T-helper 9 cell (primary cell): Measurements from ENCODE around the gene NEK2.
"Not testable (repeated sequence)": the region's sequence is repeated elsewhere in the genome, so short reads cannot be mapped to it uniquely, and the experiment has no call there.

ENCODE experiments used
- DNase-seq: peaks from one replicate; pipeline ENCODE4 v3.0.0-alpha.2; 2020

NEK2 gene

DNA sequence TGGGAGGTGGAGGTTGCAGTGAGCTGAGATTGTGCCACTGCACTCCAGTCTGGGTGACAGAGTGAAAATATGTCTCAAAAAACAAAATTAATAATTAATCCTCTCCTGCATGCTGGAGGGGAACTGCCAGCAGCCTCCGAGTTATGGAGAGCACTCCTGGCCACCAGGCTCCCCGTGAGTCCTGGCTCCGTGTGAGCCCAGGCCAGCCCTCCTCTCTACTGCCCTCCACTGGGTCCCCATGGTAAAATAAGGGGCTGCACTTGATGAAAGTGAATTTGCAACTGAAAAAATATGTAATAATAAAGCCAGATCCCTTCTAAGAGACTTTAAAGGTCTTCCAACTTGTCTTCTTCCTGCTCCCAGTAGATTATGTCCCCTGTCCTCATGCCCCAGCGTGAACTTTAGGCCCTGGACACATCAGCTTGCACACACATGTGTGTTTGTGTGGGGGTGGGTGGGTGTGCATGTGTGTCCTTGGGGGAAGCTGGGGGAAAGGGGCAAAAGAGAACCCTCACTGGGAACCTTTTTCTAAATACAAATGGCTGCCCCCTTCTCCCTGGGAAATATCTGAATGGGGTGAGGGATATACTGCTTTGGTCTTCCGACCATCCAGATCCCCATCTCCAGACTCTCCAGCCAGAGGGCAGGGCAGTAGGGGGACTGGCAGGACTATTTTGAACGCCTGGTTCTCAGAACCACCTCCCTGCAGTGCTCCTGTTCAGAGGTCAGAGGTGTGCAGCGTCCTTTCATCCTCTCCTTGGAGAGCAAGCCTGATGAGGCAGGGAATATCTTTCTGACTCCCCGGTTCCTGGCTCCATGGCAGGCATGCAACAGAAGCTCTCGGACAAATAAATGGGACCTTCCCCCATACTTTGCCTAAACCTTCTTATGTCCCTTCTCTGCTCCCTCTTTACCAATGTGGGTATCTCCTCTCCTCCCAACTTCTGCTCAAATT lies 26.2 kb downstream of the NEK2 start:
- DNase-seq, result no peak

DNA sequence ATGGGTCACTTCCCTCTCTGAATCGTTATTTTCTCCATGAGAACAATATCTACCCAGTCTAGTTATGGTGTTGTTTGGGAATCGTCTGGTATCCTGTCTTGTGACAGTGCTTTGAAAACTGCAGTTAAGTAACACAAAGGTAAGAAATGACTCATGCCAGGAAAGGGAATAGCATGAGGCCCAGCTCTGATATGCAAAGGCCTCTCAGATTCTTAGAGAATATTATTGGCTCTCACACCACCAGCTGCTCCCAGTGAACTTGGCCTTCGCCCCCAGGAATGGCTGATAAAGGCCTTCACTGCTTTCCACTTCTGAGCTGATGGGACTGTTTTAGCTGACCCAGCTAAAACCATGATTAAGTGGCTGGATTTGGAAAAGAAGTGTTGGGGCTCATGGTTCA lies 27.1 kb downstream of the NEK2 start:
- DNase-seq, result no peak

DNA sequence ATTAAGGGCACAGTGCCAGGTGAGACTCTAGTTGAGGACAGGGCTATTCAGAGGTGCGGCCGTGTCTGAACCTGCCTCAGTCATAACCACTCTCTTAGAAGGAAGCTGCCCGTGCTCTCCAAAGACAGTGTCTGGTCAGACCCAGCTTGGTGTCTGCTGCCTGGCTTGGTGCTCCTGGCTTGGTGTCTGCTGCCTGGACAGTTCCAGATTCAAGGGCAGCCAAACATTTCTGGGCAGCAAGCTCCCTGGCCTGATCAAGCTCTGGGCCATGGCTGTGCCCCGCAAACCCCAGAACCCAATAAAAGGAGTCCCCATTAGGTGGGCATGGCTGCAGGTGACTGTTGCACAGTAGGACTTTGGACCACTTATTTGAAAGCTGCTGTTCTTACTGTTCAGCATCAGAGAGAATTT lies 27.7 kb downstream of the NEK2 start:
- no peak for DNase-seq

DNA sequence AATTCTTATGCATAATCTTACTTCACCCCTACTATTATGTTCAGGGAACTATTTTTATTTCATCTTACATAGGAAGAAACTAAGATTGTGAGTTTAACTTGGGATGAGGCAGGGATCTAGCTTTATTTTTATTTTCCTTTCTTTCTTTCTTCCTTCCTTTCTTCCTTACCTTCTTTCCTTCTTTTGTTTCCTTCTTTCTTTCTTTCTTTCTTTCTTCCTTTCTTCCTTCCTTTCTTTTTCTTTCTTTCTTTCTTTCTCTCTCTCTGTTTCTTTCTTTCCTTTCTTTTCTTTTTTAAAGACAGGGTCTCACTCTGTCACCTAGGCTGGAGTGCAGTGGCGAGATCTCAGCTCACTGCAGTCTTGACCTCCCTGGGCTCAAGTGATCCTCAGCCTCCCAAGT lies 28.9 kb downstream of the NEK2 start:
- DNase-seq, result no peak

DNA sequence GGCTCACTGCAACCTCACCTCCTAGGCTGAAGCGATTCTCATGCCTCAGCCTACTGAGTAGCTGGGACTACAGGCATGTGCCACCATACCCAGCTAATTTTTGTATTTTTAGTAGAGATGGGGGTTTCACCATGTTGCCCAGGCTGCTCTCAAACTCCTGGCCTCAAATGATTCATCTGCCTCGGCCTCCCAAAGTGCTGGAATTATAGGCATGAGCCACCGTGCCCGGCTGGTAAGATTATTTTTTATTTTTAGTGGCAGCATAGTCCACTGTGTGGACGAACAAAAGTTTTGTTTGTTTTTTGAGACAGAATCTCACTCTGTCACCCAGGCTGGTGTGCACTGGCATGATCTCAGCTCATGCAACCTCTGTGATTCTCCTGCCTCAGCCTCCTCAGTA lies 29.8 kb downstream of the NEK2 start:
- not testable (repeated sequence) for DNase-seq

DNA sequence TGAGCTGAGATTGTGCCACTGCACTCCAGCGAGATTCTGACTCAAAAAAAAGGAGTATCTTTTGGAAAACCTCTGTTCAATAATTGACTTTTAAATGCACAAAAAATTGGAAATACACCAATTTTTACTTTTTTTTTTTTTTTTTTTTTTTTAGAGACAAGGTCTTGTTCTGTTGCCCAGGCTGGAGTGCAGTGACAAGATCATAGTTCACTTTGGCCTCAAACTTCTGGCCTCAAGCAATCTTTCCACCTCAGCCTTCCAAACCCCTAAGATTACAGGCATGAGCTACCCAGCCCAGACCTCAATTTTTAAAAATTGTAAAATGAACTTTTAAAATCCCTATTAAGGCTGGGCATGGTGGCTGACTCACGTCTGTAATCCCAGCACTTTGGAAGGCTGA lies 30.8 kb downstream of the NEK2 start:
- DNase-seq, result no peak

DNA sequence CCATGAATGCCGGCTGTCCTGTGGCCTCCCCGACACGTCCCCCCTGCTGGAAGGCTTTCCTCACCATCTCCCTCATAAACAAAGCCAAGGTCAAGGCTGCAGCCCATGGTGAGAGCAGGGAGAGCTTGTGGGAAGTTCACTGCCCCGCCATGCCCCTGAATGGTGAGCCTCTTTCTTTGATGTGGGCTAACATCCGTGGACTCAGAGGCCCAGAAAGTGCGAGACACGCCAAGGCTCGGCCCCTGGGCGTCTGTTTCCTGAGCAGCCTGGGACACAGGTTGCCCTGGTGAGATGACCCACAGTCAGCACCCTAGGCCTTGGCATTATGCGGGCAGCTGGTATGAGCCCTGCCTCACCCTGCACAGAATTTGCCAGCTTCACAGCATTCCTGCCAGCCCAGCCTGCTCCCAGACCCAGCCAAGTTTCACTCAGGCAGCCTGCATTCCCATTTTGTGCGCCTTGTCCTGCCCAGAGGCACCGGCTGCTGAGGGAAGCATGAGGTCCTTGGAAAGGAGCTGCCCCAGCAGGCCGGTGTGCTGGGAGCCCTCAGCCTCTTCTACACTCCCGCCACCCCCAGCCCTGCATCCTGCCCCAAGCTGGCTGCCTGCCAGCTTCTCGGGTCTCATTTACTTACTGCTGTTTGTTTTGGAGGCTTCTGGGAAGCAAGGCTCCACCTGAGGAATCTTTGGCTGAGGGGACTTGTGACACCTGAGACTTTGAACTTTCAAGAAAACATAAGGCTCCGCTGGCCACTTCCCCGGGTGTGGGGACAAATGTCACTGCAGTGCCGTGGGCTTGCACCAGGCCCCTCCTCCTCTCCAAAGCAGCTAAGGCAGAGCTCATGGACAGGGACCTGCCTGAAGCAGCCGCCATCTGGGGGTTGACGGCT lies 31.9 kb downstream of the NEK2 start:
- DNase-seq, result no peak

DNA sequence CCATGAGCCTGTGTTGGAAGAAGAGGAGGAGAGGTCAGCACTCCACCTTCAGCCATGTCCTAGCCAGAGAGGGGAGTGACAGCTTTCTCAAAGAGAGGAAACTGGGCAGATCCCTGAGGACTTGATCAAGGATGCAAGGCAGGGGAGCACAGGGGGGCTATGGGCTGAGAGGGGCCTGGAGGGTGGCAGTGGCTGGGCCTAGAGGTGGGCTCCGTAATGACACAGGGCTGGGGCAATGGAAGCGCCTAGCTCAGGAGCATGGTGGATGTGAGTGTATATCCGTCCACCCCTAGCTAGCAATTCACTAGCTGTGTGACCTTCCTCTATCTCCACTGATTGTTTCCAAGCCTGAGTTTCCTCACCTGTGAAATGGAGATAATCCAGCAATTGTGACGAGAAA lies 32.6 kb downstream of the NEK2 start:
- DNase-seq, result no peak

DNA sequence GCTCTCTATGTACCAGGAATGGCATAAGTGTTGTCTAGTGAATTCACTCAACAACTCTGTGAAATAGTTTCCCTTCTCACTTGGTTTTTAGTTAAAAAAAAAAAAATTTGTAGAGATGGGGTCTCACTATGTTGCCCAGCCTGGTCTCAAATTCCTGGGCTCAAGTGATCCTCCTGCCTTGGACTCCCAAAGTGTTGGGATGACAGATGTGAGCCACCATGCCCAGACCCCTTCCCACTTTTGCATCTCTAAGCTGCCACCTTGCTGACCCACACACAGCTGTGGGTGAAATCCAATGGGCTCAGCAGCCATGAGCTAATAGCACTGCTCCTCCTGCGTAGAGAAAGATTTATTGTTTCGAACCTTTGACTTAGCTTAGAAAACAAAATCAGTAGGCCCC lies 33.5 kb downstream of the NEK2 start:
- DNase-seq, result no peak

DNA sequence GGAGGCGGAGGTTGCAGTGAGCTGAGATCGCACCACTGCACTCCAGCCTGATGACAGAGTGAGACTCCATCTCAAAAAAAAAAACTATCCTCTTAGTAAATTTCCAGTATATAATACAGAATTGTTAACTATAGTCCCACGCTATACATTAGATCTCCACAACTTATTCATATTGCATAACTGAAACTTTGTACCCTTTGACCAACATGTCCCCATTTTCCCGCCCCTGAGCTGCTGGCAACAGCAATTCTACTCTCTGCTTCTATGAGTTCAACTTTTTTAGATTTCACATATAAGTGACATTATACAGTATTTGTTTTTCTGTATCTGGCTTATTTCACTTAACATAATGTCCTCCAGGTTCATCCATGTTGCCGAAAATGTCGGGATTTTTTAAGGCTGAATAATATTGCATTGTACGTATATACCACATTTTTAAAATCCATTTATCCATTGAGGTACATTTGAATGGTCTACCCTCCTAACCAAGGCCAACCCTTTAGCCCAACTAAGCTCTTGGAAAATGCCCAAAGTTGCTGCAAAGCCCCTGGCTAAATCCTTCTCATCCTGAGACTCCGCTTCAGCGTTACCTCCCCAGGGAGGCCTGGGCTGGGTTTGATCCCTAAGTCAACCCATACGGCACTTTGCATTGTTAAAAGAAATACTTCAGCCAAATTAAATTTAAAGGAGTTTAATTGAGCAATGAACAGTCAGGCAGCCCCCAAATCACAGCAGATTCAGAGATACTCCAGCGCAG lies 34.2 kb downstream of the NEK2 start:
- no peak for DNase-seq

DNA sequence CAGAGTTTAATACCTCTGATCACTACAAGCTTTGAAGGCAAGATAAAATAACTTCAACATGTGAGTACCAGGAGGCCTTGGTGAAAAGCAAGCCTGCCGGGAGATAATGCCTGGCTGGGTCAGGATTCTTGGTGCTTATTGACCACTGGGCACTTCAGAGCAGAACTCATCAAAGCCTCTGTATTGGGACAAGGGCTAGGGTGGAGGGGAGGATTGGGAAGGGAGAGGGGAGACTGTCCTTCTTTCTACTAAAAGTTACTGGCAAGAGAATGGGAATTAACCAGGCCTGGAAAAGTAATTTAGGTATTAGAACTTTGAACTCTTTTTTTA lies 35.2 kb downstream of the NEK2 start:
- no peak for DNase-seq

DNA sequence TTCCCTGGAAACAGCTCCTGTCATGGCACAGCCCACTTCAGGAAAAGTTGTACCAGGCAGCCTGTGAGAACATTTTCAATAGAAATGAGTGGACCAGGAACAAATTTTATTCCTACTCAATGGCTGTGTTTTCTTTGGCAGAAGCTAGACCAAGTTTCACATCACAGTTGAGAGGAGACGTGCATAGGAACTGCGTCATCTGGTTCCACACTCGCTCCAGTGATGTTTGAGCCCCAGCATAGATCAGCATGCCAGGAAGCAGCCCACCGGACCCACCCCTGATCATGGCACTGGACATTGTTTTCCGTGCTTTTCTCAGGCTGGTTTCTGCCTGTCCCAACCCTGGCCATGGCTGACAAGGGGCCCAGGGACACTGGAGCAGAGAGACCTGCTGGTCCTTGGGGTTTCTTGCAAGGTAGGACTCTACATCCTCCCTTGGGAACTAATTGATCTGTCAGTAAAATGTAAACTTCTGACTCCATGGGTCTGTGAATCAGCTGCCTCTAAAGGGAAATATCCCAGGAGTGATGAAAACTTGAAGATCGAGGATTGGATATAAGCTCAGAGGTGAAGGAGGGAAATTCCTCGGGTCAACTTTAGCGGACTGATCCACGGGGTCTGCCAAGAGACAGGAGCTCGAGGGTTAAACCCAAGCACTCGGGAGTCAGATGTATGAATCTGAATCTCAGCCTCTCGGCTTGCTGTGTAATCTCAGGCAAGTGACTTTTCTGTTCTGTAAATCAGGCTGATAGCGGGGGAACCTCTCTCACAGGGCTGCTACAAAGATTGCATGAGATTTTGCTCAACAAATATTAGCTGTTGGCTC lies 35.7 kb downstream of the NEK2 start:
- DNase-seq, result no peak

DNA sequence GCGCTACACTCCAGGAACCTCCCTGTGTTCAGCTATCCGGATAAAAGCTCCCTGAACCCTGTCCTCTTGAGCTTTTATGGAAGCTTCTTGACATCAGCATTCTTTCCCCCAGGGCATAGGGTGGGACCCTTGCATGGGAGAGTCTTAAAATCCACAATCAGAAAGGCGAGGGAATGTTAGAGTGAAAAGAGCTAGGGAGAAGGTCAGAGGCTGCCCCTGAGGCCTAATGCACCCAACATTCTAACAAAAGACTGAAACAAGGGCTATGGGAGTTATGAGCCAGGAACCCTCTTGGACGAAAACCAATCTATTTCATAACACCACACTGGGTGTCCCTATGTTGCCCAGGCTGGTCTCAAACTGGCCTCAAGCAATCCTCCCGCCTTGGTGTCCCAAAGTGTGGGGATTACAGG lies 36.7 kb downstream of the NEK2 start:
- no peak for DNase-seq

DNA sequence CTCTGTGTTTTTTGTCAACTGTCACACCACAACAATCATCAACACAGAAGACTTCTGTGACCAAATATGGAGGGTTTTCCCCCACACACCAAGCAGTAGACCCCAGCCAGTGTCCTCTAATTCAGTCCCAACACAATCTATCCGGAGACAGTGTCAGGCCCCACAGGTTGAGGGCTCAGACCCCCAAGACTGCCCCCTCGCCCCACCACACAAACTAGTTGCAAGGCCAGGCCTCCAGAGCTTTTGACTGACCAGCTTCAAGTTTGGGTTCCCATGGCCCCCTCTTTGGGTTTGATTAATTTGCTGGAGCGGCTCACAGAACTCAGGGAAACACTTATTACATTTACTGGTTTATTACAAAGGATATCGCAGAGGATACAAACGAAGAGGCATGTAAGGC lies 37.2 kb downstream of the NEK2 start:
- no peak for DNase-seq

DNA sequence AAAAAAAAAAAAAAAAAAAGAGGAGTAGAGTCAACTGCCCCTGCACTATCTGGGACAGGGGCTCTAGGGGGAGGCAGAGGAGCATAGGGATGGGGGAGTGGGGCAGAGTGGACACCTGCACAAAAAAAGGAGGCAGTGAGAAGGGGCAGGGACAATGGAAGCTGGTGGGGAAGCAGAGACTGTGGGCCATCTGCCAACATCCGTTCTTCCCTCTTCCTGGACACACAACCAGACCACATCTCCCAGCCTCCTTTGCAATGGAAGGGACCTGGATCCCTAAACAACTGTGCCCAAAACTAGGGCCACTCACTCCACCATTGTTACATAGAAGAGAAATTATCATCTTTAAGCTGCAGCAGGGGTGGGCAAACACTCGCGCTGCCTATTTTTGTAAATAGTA lies 38.4 kb downstream of the NEK2 start:
- DNase-seq, result no peak

DNA sequence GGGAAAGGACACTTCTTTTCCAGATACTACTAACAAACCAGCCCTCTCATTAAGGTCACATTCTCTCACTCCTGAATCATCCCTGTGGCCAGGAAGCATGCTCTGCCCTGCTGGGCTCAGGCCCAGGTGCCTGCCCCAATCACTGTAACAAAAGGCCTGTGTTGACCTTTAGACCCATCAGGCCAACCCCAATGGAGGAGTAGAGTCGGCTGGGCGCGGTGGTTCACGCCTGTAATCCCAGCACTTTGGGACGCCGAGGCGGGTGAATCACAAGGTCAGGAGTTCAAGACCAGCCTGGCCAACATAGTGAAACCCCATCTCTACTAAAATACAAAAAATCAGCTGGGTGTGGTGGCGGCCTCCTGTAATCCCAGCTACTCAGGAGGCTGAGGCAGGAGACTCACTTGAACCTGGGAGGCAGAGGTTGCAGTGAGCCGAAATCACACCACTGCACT lies 38.8 kb downstream of the NEK2 start:
- DNase-seq, result not testable (repeated sequence)

DNA sequence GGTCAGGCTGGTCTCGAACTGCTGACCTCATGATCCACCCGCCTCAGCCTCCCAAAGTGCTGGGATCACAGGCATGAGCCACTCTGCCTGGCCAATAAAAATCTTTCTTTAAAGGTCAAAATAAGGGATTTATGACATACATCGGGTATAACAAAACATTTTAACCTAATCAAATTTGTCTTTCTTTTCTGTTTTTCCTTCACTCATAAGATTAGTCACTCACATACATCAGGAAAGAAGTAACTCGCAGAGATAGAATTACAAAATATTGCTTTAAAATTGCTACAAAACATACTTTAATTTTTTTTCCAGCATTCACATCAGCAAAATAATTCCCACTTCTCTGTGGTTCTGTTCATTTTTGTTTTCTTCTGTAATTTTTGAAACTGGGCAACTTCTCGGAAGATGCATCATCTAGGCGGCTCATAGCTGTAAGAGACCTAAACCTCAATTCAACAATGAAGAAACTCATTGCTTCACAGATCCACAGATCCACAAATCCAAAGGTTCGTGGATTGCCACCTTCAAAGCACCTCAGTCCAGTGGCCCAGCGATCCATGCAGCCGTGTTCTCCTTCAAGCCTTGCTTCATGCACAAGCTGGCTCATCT lies 39.7 kb downstream of the NEK2 start:
- no peak for DNase-seq

DNA sequence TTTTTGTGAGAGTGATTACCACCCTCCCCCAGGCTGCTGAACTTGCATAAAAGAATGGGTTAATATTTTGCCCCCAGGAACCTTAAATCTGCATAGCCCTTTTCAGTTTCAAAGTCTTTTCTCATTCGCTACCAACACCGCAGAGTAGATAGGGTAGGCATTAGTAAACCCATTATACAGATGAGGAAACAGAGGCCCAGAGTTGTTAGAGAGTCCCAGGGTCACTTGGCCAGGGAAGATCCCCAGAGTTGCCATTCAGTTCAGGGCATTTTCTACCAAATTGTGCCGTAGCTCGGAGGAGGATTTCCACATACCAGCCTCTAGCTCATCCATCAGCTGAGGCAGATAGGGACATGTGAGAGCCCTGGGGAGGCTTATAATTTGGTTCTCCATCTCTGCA lies 40.5 kb downstream of the NEK2 start:
- no peak for DNase-seq

DNA sequence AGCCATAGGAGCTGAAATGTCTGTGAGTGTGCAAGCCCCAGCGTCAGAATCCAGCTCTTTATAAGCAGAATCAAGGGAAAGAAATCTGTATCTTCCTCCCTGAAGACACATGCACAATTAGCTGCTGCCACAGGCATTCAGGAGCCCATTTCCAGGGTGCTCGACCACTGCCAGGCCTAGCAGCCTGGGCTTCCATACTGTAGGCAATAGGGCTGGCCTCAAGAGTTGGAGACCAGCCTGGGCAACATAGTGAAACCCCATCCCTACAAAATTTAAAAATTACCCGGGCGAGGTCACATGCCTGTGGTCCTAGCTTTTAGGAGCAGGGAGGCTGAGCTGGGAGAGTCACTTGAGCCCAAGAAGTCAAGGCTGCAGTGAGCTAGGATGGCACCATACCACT lies 41.0 kb downstream of the NEK2 start:
- no peak for DNase-seq

DNA sequence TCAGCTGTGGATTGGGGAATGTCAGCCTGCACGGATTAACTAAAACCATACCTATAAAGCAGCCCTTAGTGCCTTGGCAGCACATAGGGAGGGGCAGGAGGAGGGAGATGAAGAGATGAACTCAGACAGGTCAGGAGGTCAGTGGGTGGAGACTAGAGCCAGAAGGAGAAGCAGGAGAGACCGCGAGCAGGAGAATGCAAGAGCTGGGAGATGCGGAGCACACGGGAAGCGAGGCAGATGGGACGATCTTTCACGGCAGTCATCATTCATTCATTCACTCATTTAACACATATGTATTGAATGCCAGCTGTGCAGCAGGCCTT lies 41.9 kb downstream of the NEK2 start:
- DNase-seq, result no peak

DNA sequence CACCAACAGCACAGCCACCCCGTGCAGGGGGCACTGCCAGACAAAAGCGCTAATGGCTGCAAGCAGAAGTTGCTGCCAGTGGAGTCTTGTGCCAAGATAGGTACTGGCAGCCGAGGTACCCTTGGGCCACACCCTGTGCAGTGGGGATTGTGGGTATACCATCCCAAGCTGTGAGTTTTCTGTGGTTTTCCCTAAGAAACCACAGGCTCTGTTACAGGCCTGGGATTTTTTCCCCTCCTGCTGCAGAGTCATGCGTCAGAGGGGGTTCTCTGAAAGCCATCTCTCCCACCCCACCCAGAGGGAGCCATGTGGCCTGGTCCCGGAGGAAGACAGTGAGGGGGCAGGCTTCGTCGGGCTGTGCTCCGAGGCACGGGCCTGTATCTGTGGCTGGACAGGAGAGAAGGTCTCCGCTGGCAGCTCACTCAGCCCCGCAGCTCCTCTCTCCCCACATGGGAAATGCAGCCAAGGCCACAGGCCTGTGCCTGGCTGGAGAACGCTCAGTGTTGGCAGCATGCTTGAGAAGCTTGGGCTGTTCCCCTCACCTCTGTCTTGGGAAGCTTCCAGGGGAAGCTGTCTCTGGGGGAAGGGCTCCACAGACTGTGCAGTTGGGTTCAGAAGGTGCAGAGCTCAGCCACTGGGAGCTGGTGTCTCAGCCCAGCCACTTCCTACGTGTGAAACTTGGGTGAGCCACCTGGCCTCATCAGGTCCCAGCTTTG lies 42.5 kb downstream of the NEK2 start:
- no peak for DNase-seq
